Activated CD8-positive, alpha-beta T cell treated with anti-CD3 and anti-CD28 coated beads for 36 hours (primary cell): ENCODE data around the gene CALCOCO1. TPM values are rescaled to one million over a fixed set of nuclear protein-coding genes. Genes with fewer than 3 reads are reported as not detected.
A peak's percentile ranks its signal among the peaks of the same experiment; 100 is the strongest.

Experiments
- ATAC-seq: fragments of 200-7000 bp; cut with Tn5 transposase; one replicate; pipeline ENCODE4 v1.10.0; 2021; ENCODE audit warnings: mild to moderate bottlenecking, moderate library complexity
- CTCF ChIA-PET: fragments of 350-600 bp; sonication (Branson Sonifier 250); formaldehyde crosslinking; loops from one replicate; lab custom pipeline; 2021; ENCODE audit warnings: antibody characterized with exemption; lab: Charles Lee
- POLR2A ChIA-PET: fragments of 350-600 bp; sonication (Branson Sonifier 250); formaldehyde crosslinking; loops from one replicate; lab custom pipeline; 2021; ENCODE audit warnings: antibody characterized with exemption; lab: Charles Lee
- DNase-seq: peaks from one replicate; pipeline ENCODE4 v3.0.0-alpha.2; 2020
- H3K27ac Mint-ChIP-seq: one replicate; pipeline ENCODE4 v1.8.0; 2021; ENCODE audit warnings: mild to moderate bottlenecking, mixed read lengths
- H3K27me3 Mint-ChIP-seq: one replicate; pipeline ENCODE4 v1.8.0; 2021; ENCODE audit warnings: mixed read lengths
- H3K36me3 Mint-ChIP-seq: one replicate; pipeline ENCODE4 v1.8.0; 2021; ENCODE audit warnings: low read depth, mixed read lengths
- H3K4me1 Mint-ChIP-seq: one replicate; pipeline ENCODE4 v1.8.0; 2021; ENCODE audit warnings: low read depth, mixed read lengths
- H3K4me3 Mint-ChIP-seq: one replicate; pipeline ENCODE4 v1.8.0; 2021; ENCODE audit warnings: mild to moderate bottlenecking, moderate library complexity, mixed read lengths
- H3K9me3 Mint-ChIP-seq: one replicate; pipeline ENCODE4 v1.8.0; 2021; ENCODE audit warnings: mixed read lengths
- intact Hi-C: fragments of 100-400 bp; cut with micrococcal nuclease; formaldehyde crosslinking; loops from one replicate; pipeline ENCODE4 v1.10.0; 2022
- total RNA-seq, 2 experiments: library from RNA; stranded (reverse); gene quantifications; one replicate each; pipeline ENCODE4 v1.2.3, GENCODE V29; 2021
- TF ChIP-seq, protein P1 (sequence below): fragments of 200-600 bp; IDR thresholded peaks from one replicate; pipeline ENCODE4 v1.8.0; 2022; ENCODE audit warnings: antibody characterized with exemption, mild to moderate bottlenecking

CALCOCO1 gene
- total RNA-seq, 2 experiments from 2014 or later = 15.5 to 16.2 TPM

DNA sequence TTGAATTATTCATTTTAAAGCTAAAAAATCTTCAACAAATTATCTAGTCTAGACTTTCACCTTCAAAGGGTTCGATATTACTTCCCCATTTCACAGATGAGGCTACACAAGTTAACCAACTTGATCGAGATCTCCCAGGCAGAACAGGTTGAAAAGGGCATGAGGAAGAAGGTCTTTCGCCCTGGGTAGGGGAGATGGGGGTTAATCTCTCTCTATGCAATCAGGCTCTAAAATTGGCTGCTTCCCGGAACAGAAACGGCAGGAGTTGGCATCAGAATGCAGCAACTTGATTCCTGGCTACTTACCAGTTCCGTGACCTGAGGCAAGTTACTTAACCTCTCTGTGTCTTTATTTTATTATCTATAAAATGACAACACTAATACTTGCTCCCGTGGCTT is 26.9 kb upstream of the CALCOCO1 start:
- H3K27ac Mint-ChIP-seq = no peak overlapping the region
- ATAC-seq = no peak
- H3K4me1 Mint-ChIP-seq = peaks cover 23% of the 10 kb centered on the region
- no peaks in the 10 kb centered on the region for H3K9me3 Mint-ChIP-seq
- ChIA-PET CTCF (interaction anchor here (1.0 to 8.0 kb wide), 4 partner anchors 9 to 54 kb away, joined by 3 to 154 read pairs (median 8); no protein-coding TSS in a partner anchor), POLR2A (interaction anchor here (1.2 kb wide), 1 partner anchor 79 kb away, joined by 3 read pairs; the partner anchor contains the start of gene ATP5MC2)
- DNase-seq = no peak
- peaks cover 14% of the 10 kb centered on the region for H3K27me3 Mint-ChIP-seq
- no peak overlapping the region for H3K4me3 Mint-ChIP-seq
- intact Hi-C loops = no loop called here
- H3K36me3 Mint-ChIP-seq = no peaks in the 10 kb centered on the region
- TF ChIP-seq, protein P1, sequence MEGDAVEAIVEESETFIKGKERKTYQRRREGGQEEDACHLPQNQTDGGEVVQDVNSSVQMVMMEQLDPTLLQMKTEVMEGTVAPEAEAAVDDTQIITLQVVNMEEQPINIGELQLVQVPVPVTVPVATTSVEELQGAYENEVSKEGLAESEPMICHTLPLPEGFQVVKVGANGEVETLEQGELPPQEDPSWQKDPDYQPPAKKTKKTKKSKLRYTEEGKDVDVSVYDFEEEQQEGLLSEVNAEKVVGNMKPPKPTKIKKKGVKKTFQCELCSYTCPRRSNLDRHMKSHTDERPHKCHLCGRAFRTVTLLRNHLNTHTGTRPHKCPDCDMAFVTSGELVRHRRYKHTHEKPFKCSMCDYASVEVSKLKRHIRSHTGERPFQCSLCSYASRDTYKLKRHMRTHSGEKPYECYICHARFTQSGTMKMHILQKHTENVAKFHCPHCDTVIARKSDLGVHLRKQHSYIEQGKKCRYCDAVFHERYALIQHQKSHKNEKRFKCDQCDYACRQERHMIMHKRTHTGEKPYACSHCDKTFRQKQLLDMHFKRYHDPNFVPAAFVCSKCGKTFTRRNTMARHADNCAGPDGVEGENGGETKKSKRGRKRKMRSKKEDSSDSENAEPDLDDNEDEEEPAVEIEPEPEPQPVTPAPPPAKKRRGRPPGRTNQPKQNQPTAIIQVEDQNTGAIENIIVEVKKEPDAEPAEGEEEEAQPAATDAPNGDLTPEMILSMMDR = no peak

DNA sequence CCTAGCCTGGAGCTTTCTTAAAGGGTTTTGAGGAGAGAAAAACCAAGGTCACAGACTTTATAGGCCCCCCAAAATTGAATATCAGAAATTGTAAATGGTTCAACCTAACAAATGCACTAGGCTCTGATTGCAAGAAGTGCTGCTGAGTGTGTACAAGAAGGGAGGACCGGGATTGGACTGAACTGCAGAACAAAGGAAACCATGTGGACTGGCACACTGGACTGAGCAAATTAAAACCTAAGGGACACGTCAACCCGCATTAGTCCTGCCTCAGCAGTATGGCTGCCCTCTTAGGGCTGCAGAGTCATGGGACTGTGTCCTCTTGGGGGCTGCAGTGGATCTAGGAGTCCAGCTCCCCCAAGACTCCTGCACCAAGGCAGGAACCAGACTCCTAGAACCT is 25.4 kb upstream of the CALCOCO1 start:
- intact Hi-C loops = no loop called here
- no peaks in the 10 kb centered on the region for H3K36me3 Mint-ChIP-seq
- H3K4me3 Mint-ChIP-seq = no peak overlapping the region
- H3K27ac Mint-ChIP-seq = no peak overlapping the region
- POLR2A ChIA-PET = no interaction called here
- DNase-seq (no peak), ATAC-seq (no peak)
- H3K27me3 Mint-ChIP-seq = no peaks in the 10 kb centered on the region
- H3K4me1 Mint-ChIP-seq = peaks cover 23% of the 10 kb centered on the region
- CTCF ChIA-PET = interaction anchor here (0.6 to 8.0 kb wide), 4 partner anchors 8 to 209 kb away, joined by 3 to 154 read pairs (median 11); no protein-coding TSS in a partner anchor
- H3K9me3 Mint-ChIP-seq = no peaks in the 10 kb centered on the region
- TF ChIP-seq, protein P1 = no peak

DNA sequence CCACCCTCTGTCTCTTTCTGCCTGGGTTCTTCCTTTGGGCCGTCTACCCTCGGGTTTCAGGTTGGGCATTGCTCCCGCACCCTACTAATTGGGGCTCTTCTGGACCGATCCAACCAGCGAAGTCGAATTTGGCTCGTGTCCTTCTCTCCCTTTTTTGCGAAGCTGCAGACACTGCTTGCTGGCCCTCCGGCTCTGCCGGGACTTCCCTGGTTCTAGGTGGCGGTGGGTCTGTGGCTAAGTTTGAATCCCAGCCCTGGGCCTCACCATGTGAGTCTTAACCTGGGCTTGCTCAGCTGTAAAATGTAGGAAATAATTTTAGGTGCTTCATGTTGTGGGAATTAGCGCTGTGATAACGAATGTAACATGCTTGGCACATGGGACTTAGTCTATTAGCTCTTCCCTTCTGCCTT is 24.9 kb upstream of the CALCOCO1 start:
- Mint-ChIP-seq H3K4me3 (no peak overlapping the region), H3K27ac (no peak overlapping the region), H3K9me3 (no peaks in the 10 kb centered on the region), H3K4me1 (peaks cover 25% of the 10 kb centered on the region), H3K36me3 (no peaks in the 10 kb centered on the region), H3K27me3 (no peaks in the 10 kb centered on the region)
- ChIA-PET POLR2A (no interaction called here), CTCF (interaction anchor here (0.6 to 8.0 kb wide), 5 partner anchors 7 to 208 kb away, joined by 3 to 154 read pairs (median 9); no protein-coding TSS in a partner anchor)
- TF ChIP-seq, protein P1 = no peak
- ATAC-seq (no peak), DNase-seq (no peak)
- intact Hi-C loops = no loop called here

DNA sequence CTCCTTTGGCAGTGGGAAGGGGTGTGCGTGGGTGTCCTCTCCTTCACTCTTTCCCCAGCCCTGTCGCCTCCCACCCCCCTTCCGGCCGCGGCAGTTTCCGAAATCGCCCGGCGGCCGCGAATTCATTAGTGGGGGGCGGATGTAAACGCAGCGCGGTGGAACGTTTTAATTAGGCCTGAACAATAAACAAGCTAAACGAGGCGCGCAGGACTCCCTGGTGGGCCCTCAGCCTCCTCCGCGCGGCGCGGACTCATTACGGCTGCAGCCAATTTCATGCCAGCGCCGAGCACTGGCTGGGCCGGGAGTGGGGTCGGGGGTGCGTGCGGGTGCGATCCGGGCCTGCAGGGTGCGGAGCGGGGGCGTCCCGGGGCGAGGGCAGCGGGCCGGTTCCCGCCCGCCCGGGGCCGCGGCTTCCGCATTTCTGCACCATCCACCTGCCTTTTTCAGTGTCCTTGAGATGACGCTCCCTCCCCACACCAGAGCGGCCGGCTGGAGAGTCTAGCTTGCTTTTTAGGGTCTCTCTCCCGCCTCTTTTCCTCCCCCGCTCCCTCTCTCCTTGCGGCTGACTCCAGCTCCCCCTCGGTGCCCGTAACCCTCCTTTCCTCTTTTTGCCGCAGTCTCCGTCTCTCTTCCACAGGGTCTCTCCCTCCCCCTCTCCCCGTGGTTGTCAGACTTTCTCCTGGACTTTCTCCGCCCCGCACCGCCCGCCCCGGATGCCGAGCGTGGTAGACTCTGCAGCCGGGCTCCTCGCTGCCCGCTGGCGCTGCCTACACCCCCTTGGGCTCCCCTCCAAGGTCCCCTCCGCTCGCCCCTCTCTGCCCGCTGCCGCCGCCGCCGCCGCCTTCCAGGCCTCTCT is 24.3 kb upstream of the CALCOCO1 start, which contains the start of gene CISTR:
TSS of gene CISTR (minus strand) at position 644 of the 856 bp plus-strand sequence.
- Mint-ChIP-seq H3K4me3 (no peak within 1 kb of the TSS), H3K9me3 (no peaks in the 10 kb centered on the region), H3K4me1 (peaks cover 25% of the 10 kb centered on the region), H3K27ac (peak within 1 kb of the TSS; percentile 32), H3K36me3 (no peaks in the 10 kb centered on the region), H3K27me3 (no peaks in the 10 kb centered on the region)
- ChIA-PET POLR2A (no interaction called here), CTCF (interaction anchor here (1.0 to 8.0 kb wide), 5 partner anchors 7 to 73 kb away, joined by 3 to 154 read pairs (median 9); no protein-coding TSS in a partner anchor)
- peak; percentile 61 for DNase-seq
- intact Hi-C loops = no loop called here
- TF ChIP-seq, protein P1 = no peak
- ATAC-seq = peak; percentile 35
